ENCODE measurements around the gene DPYD.

GRCh38 chr1:97806996-97807520 lies 113.8 kb downstream of the DPYD start:
- TF ChIP-seq POLR2A (IDR thresholded peaks at IDR 0.05) (no peak), CTCF (IDR thresholded peaks at IDR 0.05) (no peak), EP300 (IDR thresholded peaks at IDR 0.05) (no peak)

Data from tibial nerve (tissue), 4 donors.